Measurements from ENCODE around the gene VAT1L.

The VAT1L gene

DNA sequence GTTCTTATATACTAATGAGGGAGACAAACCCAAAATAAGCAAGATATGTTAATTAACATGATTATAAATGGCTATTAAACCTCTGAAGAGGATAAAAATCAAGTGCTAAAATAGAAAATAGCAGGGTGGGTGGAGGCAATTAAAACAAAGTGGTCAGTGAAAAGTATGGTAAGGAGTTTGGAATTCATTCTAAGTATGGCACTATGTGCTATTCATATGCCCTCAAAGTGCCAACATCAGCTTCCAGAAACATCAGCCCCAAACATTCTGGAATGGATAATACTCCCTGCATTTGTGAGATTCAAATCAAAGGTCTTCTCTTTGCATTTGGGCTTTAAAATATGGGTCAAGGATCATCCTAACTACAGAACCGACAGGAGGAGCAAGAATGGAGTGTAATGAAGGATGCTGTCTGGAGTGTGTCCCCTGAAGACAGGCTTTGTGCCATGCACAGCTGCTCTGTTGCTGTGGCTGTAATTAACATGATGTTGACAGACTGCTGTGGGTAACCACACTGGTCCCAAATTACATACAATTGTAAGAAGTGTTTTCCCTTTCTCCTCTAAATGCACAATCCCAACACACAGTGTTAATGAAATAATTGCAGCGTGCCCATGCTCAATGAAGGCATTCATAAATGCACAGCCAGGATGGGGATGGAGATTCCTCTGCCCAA is 93.1 kb downstream of the VAT1L start:
- H3K4me3 Mint-ChIP-seq = no peak overlapping the region
- no peaks in the 10 kb centered on the region for H3K9me3 Mint-ChIP-seq
- H3K27ac Mint-ChIP-seq = no peak overlapping the region

DNA sequence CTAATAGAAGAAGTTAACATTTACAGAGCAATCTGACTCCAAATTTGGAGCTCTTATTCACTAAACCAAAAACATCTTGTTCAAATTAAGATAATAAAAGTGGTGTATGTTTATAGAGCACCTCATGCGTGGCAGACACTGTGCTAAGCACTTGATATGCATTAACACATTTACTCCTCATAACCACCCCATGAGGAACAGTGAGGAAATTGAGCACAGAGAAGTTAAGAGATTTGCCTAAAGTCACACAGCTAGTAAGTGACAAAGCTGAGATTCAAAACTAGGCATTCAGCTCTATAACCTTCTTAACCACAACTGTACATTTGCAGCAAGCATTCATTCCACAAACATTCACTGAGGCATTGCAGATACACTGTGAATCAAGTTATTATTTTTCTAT is 94.0 kb downstream of the VAT1L start:
- no peak overlapping the region for H3K27ac Mint-ChIP-seq
- H3K36me3 Mint-ChIP-seq (ENCODE audit: low read depth) = no peaks in the 10 kb centered on the region
- no peaks in the 10 kb centered on the region for H3K9me3 Mint-ChIP-seq
- no peaks in the 10 kb centered on the region for H3K4me1 Mint-ChIP-seq (ENCODE audit: low read depth)
- H3K4me3 Mint-ChIP-seq = no peak overlapping the region
- H3K27me3 Mint-ChIP-seq (ENCODE audit: low read depth) = peaks cover 4% of the 10 kb centered on the region
- no peak for DNase-seq (ENCODE audit: low spot score)

More for the DNA sequence above, 93.1 kb downstream of the VAT1L start:
- Mint-ChIP-seq H3K36me3 (ENCODE audit: low read depth) (no peaks in the 10 kb centered on the region), H3K27me3 (ENCODE audit: low read depth) (no peaks in the 10 kb centered on the region), H3K4me1 (ENCODE audit: low read depth) (no peaks in the 10 kb centered on the region)
- DNase-seq (ENCODE audit: low spot score) = no peak

DNA sequence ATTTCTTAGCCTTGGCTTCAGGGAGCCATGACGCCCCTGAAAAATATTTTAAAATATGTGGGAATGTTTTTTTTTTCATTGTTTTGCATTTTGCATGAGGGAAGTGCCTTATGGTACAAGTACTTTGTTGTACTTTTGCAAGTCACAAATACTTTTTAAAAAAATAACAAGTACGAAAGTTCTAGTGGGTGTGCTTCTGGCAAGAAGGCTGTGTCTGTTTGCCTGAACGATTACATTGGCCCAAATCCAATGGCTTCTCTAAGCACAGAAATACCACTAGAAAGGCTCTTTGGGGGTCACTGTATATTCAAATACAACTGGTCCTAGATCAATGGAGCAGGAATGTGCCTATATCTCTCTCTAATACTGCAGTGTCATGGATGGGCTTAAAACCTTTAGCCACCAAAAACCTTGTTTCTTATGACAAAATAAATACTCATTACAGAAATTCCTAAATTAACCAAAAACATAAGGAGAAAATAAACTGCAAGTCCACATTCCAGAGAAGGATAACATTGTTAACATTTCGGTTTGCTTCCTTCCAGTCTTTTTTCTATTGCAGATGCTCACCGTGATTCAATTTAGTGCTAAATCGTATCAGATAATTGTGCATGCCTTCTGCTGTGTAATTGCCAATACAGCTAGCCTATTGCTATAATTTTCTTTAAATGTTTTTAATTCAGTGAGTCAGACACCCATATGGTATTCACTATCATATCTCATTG is 97.4 kb downstream of the VAT1L start:
- no peaks in the 10 kb centered on the region for H3K36me3 Mint-ChIP-seq (ENCODE audit: low read depth)
- H3K27ac Mint-ChIP-seq = no peak overlapping the region
- no peak overlapping the region for H3K4me3 Mint-ChIP-seq
- no peaks in the 10 kb centered on the region for H3K4me1 Mint-ChIP-seq (ENCODE audit: low read depth)
- DNase-seq (ENCODE audit: low spot score) = no peak
- peaks cover 8% of the 10 kb centered on the region for H3K27me3 Mint-ChIP-seq (ENCODE audit: low read depth)
- H3K9me3 Mint-ChIP-seq = no peaks in the 10 kb centered on the region

GRCh38 chr16:77888871-77889270 is 100.5 kb downstream of the VAT1L start:
- Mint-ChIP-seq H3K27me3 (ENCODE audit: low read depth) (peaks cover 8% of the 10 kb centered on the region), H3K4me1 (ENCODE audit: low read depth) (no peaks in the 10 kb centered on the region), H3K27ac (no peak overlapping the region), H3K9me3 (no peaks in the 10 kb centered on the region), H3K4me3 (no peak overlapping the region), H3K36me3 (ENCODE audit: low read depth) (no peaks in the 10 kb centered on the region)
- DNase-seq (ENCODE audit: low spot score) = no peak

- Mint-ChIP-seq H3K36me3 (ENCODE audit: low read depth) (no peaks in the 10 kb centered on the region), H3K27me3 (ENCODE audit: low read depth) (peaks cover 8% of the 10 kb centered on the region), H3K27ac (no peak overlapping the region), H3K4me1 (ENCODE audit: low read depth) (no peaks in the 10 kb centered on the region), H3K9me3 (no peaks in the 10 kb centered on the region), H3K4me3 (no peak overlapping the region)
- DNase-seq (ENCODE audit: low spot score) = no peak
Observed at GRCh38 chr16:77890075-77890474, 101.7 kb downstream of the VAT1L start.

DNA sequence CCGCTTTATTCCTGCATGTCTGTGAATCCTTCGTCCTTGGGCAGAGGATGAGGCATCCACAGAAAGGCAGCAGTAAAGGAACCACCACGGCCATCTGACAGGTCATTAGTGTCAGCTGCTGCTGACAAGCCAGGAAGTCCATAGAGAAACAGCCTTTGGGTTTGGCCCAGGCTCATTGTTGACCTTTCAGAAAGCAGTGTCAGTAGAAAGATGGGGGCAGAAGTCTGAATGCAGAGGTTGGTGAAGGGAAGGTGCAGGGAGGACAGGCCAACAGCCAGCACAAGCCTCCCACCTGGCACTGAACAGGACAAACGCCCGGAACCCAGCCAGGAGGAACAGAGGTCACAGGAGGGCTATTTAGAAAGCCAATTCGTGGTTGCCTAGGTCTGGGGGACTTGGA is 105.8 kb downstream of the VAT1L start:
- no peaks in the 10 kb centered on the region for H3K9me3 Mint-ChIP-seq
- H3K4me3 Mint-ChIP-seq = no peak overlapping the region
- H3K36me3 Mint-ChIP-seq (ENCODE audit: low read depth) = no peaks in the 10 kb centered on the region
- H3K27me3 Mint-ChIP-seq (ENCODE audit: low read depth) = no peaks in the 10 kb centered on the region
- H3K4me1 Mint-ChIP-seq (ENCODE audit: low read depth) = no peaks in the 10 kb centered on the region
- no peak for DNase-seq (ENCODE audit: low spot score)
- H3K27ac Mint-ChIP-seq = no peak overlapping the region

- no peak overlapping the region for H3K4me3 Mint-ChIP-seq
- no peaks in the 10 kb centered on the region for H3K27me3 Mint-ChIP-seq (ENCODE audit: low read depth)
- H3K4me1 Mint-ChIP-seq (ENCODE audit: low read depth) = no peaks in the 10 kb centered on the region
- no peak overlapping the region for H3K27ac Mint-ChIP-seq
- DNase-seq (ENCODE audit: low spot score) = no peak
- H3K36me3 Mint-ChIP-seq (ENCODE audit: low read depth) = no peaks in the 10 kb centered on the region
- H3K9me3 Mint-ChIP-seq = no peaks in the 10 kb centered on the region
Observed at GRCh38 chr16:77895962-77896361, 107.6 kb downstream of the VAT1L start.

DNA sequence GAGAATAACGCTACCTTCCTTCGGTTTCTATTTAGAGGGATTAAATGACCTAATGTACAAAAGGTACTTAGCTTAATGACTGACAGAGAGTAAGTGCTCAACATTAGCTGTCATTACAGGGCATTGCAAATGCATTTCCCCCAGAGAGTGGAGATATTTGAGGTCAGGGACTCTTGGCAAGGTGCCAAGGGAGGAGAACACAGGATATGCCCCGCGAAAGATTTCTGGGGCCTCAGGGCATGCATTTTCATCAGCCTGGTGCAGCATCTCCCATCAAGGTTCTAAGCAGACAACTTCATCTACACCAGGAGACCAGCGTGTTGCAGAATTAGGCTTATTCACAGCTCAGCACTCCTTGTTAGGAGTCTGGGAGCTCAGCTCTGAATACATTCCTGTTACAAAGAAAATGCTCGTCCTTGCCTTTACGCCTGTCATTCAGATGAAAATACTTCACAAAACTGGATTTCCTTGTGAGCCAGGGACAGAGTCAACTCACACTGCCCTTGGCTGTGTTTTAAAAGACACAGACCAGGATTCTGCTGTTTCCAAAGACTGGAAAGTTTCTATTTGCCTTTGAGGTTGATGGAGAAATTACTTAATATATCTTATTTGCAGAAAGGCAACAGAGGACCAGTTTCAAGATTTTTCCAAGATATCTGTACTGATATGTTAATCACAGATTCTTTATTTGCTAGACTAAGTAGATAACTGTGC is 108.2 kb downstream of the VAT1L start:
- Mint-ChIP-seq H3K4me3 (no peak overlapping the region), H3K27me3 (ENCODE audit: low read depth) (no peaks in the 10 kb centered on the region), H3K36me3 (ENCODE audit: low read depth) (no peaks in the 10 kb centered on the region), H3K27ac (no peak overlapping the region), H3K4me1 (ENCODE audit: low read depth) (no peaks in the 10 kb centered on the region), H3K9me3 (no peaks in the 10 kb centered on the region)
- DNase-seq (ENCODE audit: low spot score) = no peak

GRCh38 chr16:77897129-77897437 is 108.7 kb downstream of the VAT1L start:
- DNase-seq (ENCODE audit: low spot score) = no peak
- Mint-ChIP-seq H3K4me1 (ENCODE audit: low read depth) (no peaks in the 10 kb centered on the region), H3K36me3 (ENCODE audit: low read depth) (no peaks in the 10 kb centered on the region), H3K9me3 (no peaks in the 10 kb centered on the region), H3K27me3 (ENCODE audit: low read depth) (no peaks in the 10 kb centered on the region), H3K27ac (no peak overlapping the region), H3K4me3 (no peak overlapping the region)

DNA sequence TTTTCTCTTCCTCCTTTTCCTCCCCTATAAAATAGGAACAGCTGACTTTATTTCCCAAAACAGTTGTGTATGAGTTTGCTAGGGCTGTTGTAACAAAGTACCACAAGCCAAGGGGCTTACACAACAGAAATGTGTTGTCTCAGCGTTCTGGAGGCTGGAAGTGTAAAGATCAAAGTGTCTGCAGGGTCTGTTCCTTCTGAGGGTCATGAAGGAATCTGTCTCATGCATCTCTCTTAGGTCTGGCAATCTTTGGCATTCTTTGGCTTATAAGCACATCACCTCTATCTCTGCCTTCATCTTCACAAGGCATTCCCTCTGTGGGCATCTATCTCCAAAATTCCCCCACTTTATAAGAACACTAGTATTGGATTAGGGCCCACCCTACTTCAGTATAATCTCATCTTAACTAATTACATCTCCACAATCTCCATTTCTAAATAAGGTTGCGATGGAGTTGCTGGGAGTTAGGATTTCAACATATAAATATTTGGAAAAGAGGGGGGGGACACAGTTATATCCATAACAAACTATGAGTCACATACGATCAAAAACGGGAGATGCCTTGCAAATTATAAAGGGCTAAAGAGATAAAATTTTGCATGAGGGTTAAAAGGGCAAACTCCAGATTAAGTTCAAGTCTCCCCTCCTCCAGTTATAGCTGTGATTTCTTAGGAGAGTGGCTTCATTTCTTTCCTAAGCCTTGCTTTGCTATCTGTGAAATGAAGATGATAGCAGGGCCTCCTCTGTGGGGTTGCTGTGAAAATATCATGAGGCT is 109.7 kb downstream of the VAT1L start:
- no peaks in the 10 kb centered on the region for H3K4me1 Mint-ChIP-seq (ENCODE audit: low read depth)
- H3K36me3 Mint-ChIP-seq (ENCODE audit: low read depth) = no peaks in the 10 kb centered on the region
- H3K27me3 Mint-ChIP-seq (ENCODE audit: low read depth) = no peaks in the 10 kb centered on the region
- no peak overlapping the region for H3K4me3 Mint-ChIP-seq
- H3K27ac Mint-ChIP-seq = no peak overlapping the region
- DNase-seq (ENCODE audit: low spot score) = no peak
- no peaks in the 10 kb centered on the region for H3K9me3 Mint-ChIP-seq

GRCh38 chr16:77898671-77899211 is 110.4 kb downstream of the VAT1L start:
- Mint-ChIP-seq H3K27me3 (ENCODE audit: low read depth) (no peaks in the 10 kb centered on the region), H3K9me3 (no peaks in the 10 kb centered on the region), H3K4me3 (no peak overlapping the region), H3K27ac (no peak overlapping the region), H3K36me3 (ENCODE audit: low read depth) (no peaks in the 10 kb centered on the region), H3K4me1 (ENCODE audit: low read depth) (no peaks in the 10 kb centered on the region)
- no peak for DNase-seq (ENCODE audit: low spot score)

- Mint-ChIP-seq H3K9me3 (no peaks in the 10 kb centered on the region), H3K36me3 (ENCODE audit: low read depth) (no peaks in the 10 kb centered on the region), H3K27ac (no peak overlapping the region), H3K4me1 (ENCODE audit: low read depth) (no peaks in the 10 kb centered on the region), H3K4me3 (no peak overlapping the region), H3K27me3 (ENCODE audit: low read depth) (no peaks in the 10 kb centered on the region)
- no peak for DNase-seq (ENCODE audit: low spot score)
Observed at GRCh38 chr16:77899416-77899815, 111.1 kb downstream of the VAT1L start.

DNA sequence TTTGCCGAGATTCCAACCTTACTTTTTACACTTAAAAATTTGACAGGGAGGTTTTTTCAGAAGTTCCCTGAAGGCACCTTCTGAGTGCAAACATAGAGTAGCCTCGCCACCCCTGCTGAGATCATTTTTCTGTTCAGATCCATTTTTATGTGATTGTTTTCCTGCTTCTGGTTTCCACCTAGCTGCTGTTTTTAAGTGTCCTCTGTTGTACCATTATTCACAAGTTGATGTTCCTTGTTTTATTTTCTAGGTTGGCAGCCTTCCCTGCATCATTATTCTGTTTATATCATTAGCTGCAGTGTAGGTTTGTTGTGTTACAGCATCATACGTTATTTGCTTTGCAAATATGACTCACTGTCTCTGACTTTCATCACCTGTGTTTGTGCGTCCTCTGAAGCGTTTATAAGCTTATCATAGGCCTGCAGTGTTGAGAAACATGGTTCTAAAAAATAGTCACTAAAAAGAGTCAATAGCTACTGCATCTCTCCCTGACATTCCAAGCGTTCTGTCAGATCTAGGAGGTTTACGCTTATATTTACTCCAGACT is 117.1 kb downstream of the VAT1L start:
- Mint-ChIP-seq H3K27ac (no peak overlapping the region), H3K9me3 (no peaks in the 10 kb centered on the region), H3K27me3 (ENCODE audit: low read depth) (no peaks in the 10 kb centered on the region), H3K4me3 (no peak overlapping the region), H3K36me3 (ENCODE audit: low read depth) (no peaks in the 10 kb centered on the region), H3K4me1 (ENCODE audit: low read depth) (no peaks in the 10 kb centered on the region)
- no peak for DNase-seq (ENCODE audit: low spot score)
